HepG2 (cell line): Measurements from ENCODE around the gene TBC1D16. TPM values are rescaled to one million over a fixed set of nuclear protein-coding genes. Genes with fewer than 3 reads are reported as not detected.

Source experiments
- ARHGAP35 ChIP-seq: sonication (generic); formaldehyde crosslinking; IDR thresholded peaks from 2 replicates; pipeline ENCODE4 v1.9.0; 2022; ENCODE audit warnings: mild to moderate bottlenecking, inconsistent platforms, moderate library complexity, missing genetic modification reagents, borderline replicate concordance
- CCDC6 ChIP-seq: sonication (generic); formaldehyde crosslinking; IDR thresholded peaks from 2 replicates; pipeline ENCODE4 v1.8.1; 2022; ENCODE audit warnings: mild to moderate bottlenecking, missing genetic modification reagents, moderate library complexity
- CREB1 ChIP-seq, 2 experiments: fragments of 450-650 bp in 1 of 2; IDR thresholded peaks; 2 replicates each; pipeline ENCODE4 v1.6.1; 2016 to 2017; ENCODE audit warnings: control low read depth in 1 of 2, mild to moderate bottlenecking in 1 of 2, missing compliant biosample characterization in 1 of 2, missing genetic modification characterization in 1 of 2
- CREM ChIP-seq, 2 experiments: sonication (generic) in 1 of 2; formaldehyde crosslinking in 1 of 2; IDR thresholded peaks; 2 replicates each; pipeline versions ENCODE4 v1.4.0 to v1.6.1; 2016 to 2020; ENCODE audit warnings: antibody characterized with exemption in 1 of 2, mild to moderate bottlenecking in 1 of 2, missing genetic modification reagents in 1 of 2
- JARID2 ChIP-seq: sonication (generic); formaldehyde crosslinking; IDR thresholded peaks from 2 replicates; pipeline ENCODE4 v1.8.1; 2023; ENCODE audit warnings: missing genetic modification reagents, inconsistent platforms; ENCODE audit not compliant: insufficient replicate concordance
- MEIS1 ChIP-seq: sonication (generic); formaldehyde crosslinking; IDR thresholded peaks from 2 replicates; pipeline ENCODE4 v1.9.0; 2021; ENCODE audit warnings: mild to moderate bottlenecking, missing genetic modification reagents, moderate library complexity, borderline replicate concordance
- MYC ChIP-seq: sonication (generic); formaldehyde crosslinking; IDR thresholded peaks from 2 replicates; pipeline ENCODE4 v1.9.0; 2021; ENCODE audit warnings: missing genetic modification reagents, borderline replicate concordance
- SETDB1 ChIP-seq: sonication (generic); formaldehyde crosslinking; IDR thresholded peaks from 2 replicates; pipeline ENCODE4 v1.5.1; 2020; ENCODE audit warnings: missing genetic modification reagents, mild to moderate bottlenecking, borderline replicate concordance
- SIX1 ChIP-seq: sonication (generic); formaldehyde crosslinking; IDR thresholded peaks from 2 replicates; pipeline ENCODE4 v1.4.0; 2020; ENCODE audit warnings: missing genetic modification reagents, borderline replicate concordance
- THAP11 ChIP-seq: IDR thresholded peaks from 2 replicates; pipeline ENCODE4 v1.6.1; 2016; ENCODE audit warnings: missing biosample characterization, missing genetic modification reagents
- ZBTB38 ChIP-seq: sonication (generic); formaldehyde crosslinking; IDR thresholded peaks from 2 replicates; pipeline ENCODE4 v1.5.1; 2020; ENCODE audit warnings: mild to moderate bottlenecking, missing genetic modification reagents
- polyA plus RNA-seq, 8 experiments: library from polyadenylated mRNA; depleted of rRNA in 3 of 8; stranded (reverse) in 7 of 8; unstranded in 1 of 8; fragments of >200 nt; fragmentation: Illumina TruSeq in 4 of 8; extraction: Trizol in 4 of 8; gene quantifications; 2 replicates each; pipeline versions ENCODE4 v1.2.1 to v1.2.3, GENCODE V29; 2011 to 2016; ENCODE audit warnings: low read depth in 4 of 8, missing spikeins in 1 of 8, mixed read lengths in 1 of 8; ENCODE audit not compliant: insufficient read depth in 1 of 8
- total RNA-seq, 5 experiments: library from RNA; depleted of rRNA; stranded (reverse); fragments of >200 nt; fragmentation: Illumina TruSeq; extraction: Trizol; gene quantifications; 2 replicates each; pipeline ENCODE4 v1.2.3, GENCODE V29; 2016; ENCODE audit warnings: low read depth in 1 of 5
- TF ChIP-seq, protein P1 (sequence below): sonication (generic); formaldehyde crosslinking; IDR thresholded peaks from 2 replicates; pipeline ENCODE4 v1.5.0; 2020; ENCODE audit warnings: missing genetic modification reagents
- TF ChIP-seq, protein P2 (sequence below): sonication (generic); formaldehyde crosslinking; conservative IDR thresholded peaks from 2 replicates; pipeline ENCODE4 v1.4.0; 2020; ENCODE audit warnings: missing genetic modification reagents
- TF ChIP-seq, protein P3 (sequence below): sonication (generic); formaldehyde crosslinking; IDR thresholded peaks from 2 replicates; pipeline ENCODE4 v1.9.0; 2022; ENCODE audit warnings: missing genetic modification reagents, mild to moderate bottlenecking, borderline replicate concordance
- TF ChIP-seq, protein P4 (sequence below): sonication (generic); formaldehyde crosslinking; IDR thresholded peaks from 2 replicates; pipeline ENCODE4 v1.4.0; 2020; ENCODE audit warnings: missing genetic modification reagents
- TF ChIP-seq, protein P5 (sequence below): sonication (generic); formaldehyde crosslinking; conservative IDR thresholded peaks from 2 replicates; pipeline ENCODE4 v1.4.0; 2020; ENCODE audit warnings: mild to moderate bottlenecking, missing genetic modification reagents, moderate library complexity

TBC1D16 gene
- total and polyA plus RNA-seq, 2 of the 13 experiments (the other 11 are each of a cell fraction or from before 2014, with no cell fraction given): 14.9 to 24.9 TPM

DNA sequence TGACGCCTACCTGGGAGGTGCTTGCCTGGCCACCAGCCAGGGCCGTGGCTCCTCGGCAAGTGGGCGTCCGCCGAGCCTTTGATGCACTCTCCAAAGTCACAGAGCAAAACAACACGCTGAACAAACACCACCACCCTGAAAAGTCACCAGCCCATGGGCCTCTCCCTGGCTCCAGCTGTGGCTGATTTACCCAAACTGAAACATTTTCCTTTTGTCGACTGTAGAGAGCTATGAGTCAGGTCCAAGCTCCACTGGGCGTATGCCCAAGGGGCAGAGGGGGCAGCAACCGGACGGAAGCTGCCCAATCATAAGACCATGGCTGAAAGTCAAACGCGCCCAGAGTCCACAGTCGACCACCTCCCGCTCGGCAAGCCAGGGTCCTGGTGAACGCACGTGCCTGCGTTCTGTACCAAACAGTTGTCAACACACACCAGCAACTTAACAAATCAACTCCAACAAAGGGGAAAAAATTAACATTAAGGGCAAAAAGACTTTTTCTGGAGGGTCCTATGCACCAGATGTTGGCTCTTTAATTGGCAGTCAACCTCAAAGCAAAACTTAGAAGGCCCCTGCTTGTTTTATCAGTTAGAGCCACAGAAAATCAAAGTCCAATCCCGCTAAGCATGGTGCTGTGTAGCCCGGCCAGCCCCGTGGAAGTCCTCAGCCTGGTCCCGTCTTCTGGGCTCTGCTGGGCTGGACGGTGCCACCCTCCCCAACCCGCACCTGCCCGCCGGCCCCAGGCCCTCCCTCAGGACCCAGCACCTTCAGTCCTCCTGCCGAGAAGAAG, 47.3 kb downstream of the TBC1D16 start (continued):
- TF ChIP-seq CCDC6 (CRISPR knock-in tag) (peak; percentile 75; the same call in 1 of the 2 replicates), SETDB1 (no peak), ARHGAP35 (peak; percentile 61; the same call in 1 of the 2 replicates), THAP11 (CRISPR knock-in tag) (peak; percentile 84), CREB1 (IDR thresholded peaks at IDR 0.05) (peak; percentile 21; the same call in 1 of the 2 replicates), CREB1 (CRISPR knock-in tag; IDR thresholded peaks at IDR 0.05) (0 out of 2 replicates have a peak, but pooled peaks have one; percentile 75), SIX1 (CRISPR knock-in tag) (peak; percentile 71; the same call in 1 of the 2 replicates), ZBTB38 (peak; percentile 94), JARID2 (CRISPR knock-in tag) (no peak), MYC (CRISPR knock-in tag) (peak; percentile 96), MEIS1 (CRISPR knock-in tag) (peak; percentile 86; the same call in 1 of the 2 replicates), CREM (IDR thresholded peaks at IDR 0.05) (peak; percentile 89), CREM (CRISPR knock-in tag; IDR thresholded peaks at IDR 0.05) (no peak)
- TF ChIP-seq, protein P1, sequence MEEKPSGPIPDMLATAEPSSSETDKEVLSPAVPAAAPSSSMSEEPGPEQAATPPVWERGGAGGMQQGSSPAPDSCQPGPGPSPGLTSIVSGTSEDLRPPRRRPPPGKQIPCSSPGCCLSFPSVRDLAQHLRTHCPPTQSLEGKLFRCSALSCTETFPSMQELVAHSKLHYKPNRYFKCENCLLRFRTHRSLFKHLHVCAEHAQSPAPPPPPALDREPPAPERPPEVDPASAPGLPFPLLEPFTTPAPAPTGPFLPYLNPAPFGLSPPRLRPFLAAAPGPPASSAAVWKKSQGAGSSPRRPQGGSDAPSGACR (CRISPR knock-in tag): peak; percentile 96
- TF ChIP-seq, protein P2, sequence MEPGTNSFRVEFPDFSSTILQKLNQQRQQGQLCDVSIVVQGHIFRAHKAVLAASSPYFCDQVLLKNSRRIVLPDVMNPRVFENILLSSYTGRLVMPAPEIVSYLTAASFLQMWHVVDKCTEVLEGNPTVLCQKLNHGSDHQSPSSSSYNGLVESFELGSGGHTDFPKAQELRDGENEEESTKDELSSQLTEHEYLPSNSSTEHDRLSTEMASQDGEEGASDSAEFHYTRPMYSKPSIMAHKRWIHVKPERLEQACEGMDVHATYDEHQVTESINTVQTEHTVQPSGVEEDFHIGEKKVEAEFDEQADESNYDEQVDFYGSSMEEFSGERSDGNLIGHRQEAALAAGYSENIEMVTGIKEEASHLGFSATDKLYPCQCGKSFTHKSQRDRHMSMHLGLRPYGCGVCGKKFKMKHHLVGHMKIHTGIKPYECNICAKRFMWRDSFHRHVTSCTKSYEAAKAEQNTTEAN (CRISPR knock-in tag): peak; percentile 79; the same call in 1 of the 2 replicates
- TF ChIP-seq, protein P3, sequence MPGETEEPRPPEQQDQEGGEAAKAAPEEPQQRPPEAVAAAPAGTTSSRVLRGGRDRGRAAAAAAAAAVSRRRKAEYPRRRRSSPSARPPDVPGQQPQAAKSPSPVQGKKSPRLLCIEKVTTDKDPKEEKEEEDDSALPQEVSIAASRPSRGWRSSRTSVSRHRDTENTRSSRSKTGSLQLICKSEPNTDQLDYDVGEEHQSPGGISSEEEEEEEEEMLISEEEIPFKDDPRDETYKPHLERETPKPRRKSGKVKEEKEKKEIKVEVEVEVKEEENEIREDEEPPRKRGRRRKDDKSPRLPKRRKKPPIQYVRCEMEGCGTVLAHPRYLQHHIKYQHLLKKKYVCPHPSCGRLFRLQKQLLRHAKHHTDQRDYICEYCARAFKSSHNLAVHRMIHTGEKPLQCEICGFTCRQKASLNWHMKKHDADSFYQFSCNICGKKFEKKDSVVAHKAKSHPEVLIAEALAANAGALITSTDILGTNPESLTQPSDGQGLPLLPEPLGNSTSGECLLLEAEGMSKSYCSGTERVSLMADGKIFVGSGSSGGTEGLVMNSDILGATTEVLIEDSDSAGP (CRISPR knock-in tag): peak; percentile 83
- TF ChIP-seq, protein P4, sequence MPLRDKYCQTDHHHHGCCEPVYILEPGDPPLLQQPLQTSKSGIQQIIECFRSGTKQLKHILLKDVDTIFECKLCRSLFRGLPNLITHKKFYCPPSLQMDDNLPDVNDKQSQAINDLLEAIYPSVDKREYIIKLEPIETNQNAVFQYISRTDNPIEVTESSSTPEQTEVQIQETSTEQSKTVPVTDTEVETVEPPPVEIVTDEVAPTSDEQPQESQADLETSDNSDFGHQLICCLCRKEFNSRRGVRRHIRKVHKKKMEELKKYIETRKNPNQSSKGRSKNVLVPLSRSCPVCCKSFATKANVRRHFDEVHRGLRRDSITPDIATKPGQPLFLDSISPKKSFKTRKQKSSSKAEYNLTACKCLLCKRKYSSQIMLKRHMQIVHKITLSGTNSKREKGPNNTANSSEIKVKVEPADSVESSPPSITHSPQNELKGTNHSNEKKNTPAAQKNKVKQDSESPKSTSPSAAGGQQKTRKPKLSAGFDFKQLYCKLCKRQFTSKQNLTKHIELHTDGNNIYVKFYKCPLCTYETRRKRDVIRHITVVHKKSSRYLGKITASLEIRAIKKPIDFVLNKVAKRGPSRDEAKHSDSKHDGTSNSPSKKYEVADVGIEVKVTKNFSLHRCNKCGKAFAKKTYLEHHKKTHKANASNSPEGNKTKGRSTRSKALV (CRISPR knock-in tag): peak; percentile 90
- TF ChIP-seq, protein P5, sequence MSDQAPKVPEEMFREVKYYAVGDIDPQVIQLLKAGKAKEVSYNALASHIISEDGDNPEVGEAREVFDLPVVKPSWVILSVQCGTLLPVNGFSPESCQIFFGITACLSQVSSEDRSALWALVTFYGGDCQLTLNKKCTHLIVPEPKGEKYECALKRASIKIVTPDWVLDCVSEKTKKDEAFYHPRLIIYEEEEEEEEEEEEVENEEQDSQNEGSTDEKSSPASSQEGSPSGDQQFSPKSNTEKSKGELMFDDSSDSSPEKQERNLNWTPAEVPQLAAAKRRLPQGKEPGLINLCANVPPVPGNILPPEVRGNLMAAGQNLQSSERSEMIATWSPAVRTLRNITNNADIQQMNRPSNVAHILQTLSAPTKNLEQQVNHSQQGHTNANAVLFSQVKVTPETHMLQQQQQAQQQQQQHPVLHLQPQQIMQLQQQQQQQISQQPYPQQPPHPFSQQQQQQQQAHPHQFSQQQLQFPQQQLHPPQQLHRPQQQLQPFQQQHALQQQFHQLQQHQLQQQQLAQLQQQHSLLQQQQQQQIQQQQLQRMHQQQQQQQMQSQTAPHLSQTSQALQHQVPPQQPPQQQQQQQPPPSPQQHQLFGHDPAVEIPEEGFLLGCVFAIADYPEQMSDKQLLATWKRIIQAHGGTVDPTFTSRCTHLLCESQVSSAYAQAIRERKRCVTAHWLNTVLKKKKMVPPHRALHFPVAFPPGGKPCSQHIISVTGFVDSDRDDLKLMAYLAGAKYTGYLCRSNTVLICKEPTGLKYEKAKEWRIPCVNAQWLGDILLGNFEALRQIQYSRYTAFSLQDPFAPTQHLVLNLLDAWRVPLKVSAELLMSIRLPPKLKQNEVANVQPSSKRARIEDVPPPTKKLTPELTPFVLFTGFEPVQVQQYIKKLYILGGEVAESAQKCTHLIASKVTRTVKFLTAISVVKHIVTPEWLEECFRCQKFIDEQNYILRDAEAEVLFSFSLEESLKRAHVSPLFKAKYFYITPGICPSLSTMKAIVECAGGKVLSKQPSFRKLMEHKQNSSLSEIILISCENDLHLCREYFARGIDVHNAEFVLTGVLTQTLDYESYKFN (CRISPR knock-in tag): peak; percentile 98
